ENCODE results near the gene TMIGD3.

DNA sequence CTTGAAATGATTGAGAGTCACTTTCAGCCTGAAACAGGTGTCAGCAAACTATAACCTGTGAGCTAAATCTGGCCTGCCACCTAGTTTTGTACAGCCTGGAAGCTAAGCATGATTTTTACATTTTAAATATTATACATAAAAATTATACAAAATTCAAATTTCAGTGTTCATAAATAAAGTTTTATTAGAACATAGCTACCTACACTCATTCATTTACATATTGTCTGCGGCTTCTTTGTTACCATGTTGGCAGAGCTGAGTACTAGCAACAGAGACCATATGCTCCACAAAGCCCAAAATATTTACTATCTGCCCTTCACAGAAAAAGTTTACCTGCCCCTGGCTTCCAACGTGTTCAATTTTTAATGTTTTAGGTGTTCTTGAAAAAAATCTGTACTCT, 37.7 kb downstream of the TMIGD3 start:
- TF ChIP-seq, protein P1, sequence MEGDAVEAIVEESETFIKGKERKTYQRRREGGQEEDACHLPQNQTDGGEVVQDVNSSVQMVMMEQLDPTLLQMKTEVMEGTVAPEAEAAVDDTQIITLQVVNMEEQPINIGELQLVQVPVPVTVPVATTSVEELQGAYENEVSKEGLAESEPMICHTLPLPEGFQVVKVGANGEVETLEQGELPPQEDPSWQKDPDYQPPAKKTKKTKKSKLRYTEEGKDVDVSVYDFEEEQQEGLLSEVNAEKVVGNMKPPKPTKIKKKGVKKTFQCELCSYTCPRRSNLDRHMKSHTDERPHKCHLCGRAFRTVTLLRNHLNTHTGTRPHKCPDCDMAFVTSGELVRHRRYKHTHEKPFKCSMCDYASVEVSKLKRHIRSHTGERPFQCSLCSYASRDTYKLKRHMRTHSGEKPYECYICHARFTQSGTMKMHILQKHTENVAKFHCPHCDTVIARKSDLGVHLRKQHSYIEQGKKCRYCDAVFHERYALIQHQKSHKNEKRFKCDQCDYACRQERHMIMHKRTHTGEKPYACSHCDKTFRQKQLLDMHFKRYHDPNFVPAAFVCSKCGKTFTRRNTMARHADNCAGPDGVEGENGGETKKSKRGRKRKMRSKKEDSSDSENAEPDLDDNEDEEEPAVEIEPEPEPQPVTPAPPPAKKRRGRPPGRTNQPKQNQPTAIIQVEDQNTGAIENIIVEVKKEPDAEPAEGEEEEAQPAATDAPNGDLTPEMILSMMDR (IDR thresholded peaks at IDR 0.05; ENCODE audit: borderline replicate concordance, extremely low read depth, low read length, poor library complexity, severe bottlenecking), result no peak
- no peak for TF ChIP-seq EZH2 (IDR thresholded peaks at IDR 0.05; ENCODE audit: borderline replicate concordance, low read depth, low read length, severe bottlenecking)

Data from DND-41 (cell line).